Sigmoid colon (tissue), 7 donors: ENCODE data around the gene SCAMP3. TPM values are rescaled to one million over a fixed set of nuclear protein-coding genes. Genes with fewer than 3 reads are reported as not detected.
A peak's percentile ranks its signal among the peaks of the same experiment; 100 is the strongest.

Experiments used
- DNase-seq: peaks from one replicate; pipeline ENCODE4 v3.0.0-alpha.2; 2019
- H3K27ac ChIP-seq, 4 donors: fragments of 200-600 bp; sonication (generic); one replicate each; pipeline ENCODE4 v1.5.1; 2016 to 2019; ENCODE audit warnings: mild to moderate bottlenecking in 1 of 4
- H3K27me3 ChIP-seq, 3 donors: fragments of 200-600 bp; sonication (generic); one replicate each; pipeline ENCODE4 v1.5.1; 2019; ENCODE audit warnings: mild to moderate bottlenecking in 1 of 3
- H3K36me3 ChIP-seq, 4 donors: fragments of 200-600 bp; sonication (generic); one replicate each; pipeline ENCODE4 v1.5.1; 2016 to 2019
- H3K4me1 ChIP-seq, 4 donors: fragments of 200-600 bp; sonication (generic); one replicate each; pipeline ENCODE4 v1.5.1; 2017 to 2019
- H3K4me3 ChIP-seq, 4 donors: fragments of 200-600 bp; sonication (generic); one replicate each; pipeline ENCODE4 v1.5.1; 2017 to 2019; ENCODE audit warnings: mild to moderate bottlenecking in 2 of 4, moderate library complexity in 1 of 4
- H3K9me3 ChIP-seq, 4 donors: fragments of 200-600 bp in 3 of 4; sonication (generic) in 3 of 4; one replicate each; pipeline versions ENCODE4 v1.5.1 to v1.6.1; 2013 to 2019
- EP300 ChIP-seq, 4 donors: sonication (generic); formaldehyde crosslinking; IDR thresholded peaks; one replicate each; pipeline ENCODE4 v1.6.1; 2017; ENCODE audit warnings: antibody characterized with exemption in 4 of 4
- POLR2A ChIP-seq, 2 donors: fragments of 450-650 bp; IDR thresholded peaks; one replicate each; pipeline ENCODE4 v1.6.1; 2016; ENCODE audit warnings: antibody characterized with exemption in 2 of 2, mild to moderate bottlenecking in 2 of 2, moderate library complexity in 2 of 2
- POLR2AphosphoS5 ChIP-seq, 4 donors: sonication (generic); formaldehyde crosslinking; IDR thresholded peaks; one replicate each; pipeline ENCODE4 v1.6.1; 2017; ENCODE audit warnings: antibody characterized with exemption in 4 of 4
- WGBS, 2 donors: extraction: QIAGEN DNeasy Blood & Tissue Kit; methylation state at CpG; one replicate each; pipeline ENCODE4 v1.1.7; 2013; 5-methylcytosine and 5-hydroxymethylcytosine counted together
- intact Hi-C: fragments of 100-400 bp; cut with DNase I; formaldehyde crosslinking; loops from one replicate; pipeline ENCODE4 v1.15.1; 2023
- polyA plus RNA-seq, 3 donors: library from polyadenylated mRNA; stranded (reverse); fragments of 200-250 nt; gene quantifications; one replicate each; pipeline ENCODE4 v1.2.3, GENCODE V29; 2013
- total RNA-seq, 4 donors: library from RNA; depleted of rRNA; stranded (reverse); fragments of >200 nt; gene quantifications; one replicate each; pipeline ENCODE4 v1.1.0, GENCODE V29; 2016
- TF ChIP-seq, protein P1 (sequence below), 4 experiments: fragments of 450-650 bp in 3 of 4; fragments of 200-600 bp in 1 of 4; IDR thresholded peaks; one replicate each; pipeline ENCODE4 v1.5.1; 2016 to 2019; ENCODE audit warnings: antibody characterized with exemption in 4 of 4, mild to moderate bottlenecking in 3 of 4, moderate library complexity in 2 of 4
- donor health status: healthy with polysubstance abuse.
- donor health status: Bipolar disorder and iron deficiency.
- donor health status: healthy.

SCAMP3 gene
- total and polyA plus RNA-seq, 7 donors = 11.6 to 56.4 (median 34.6) TPM

- no peaks in the 10 kb centered on the region for H3K27me3 ChIP-seq
- intact Hi-C loops = loop anchor here (2.0 kb wide), 2 partner anchors 55 to 71 kb away; partner anchors contain the start of gene FDPS
- peaks cover 0 to 32% (median 5%) of the 10 kb centered on the region in 4 donors for H3K36me3 ChIP-seq
- TF ChIP-seq POLR2A (IDR thresholded peaks at IDR 0.05) (no peak), POLR2AphosphoS5 (IDR thresholded peaks at IDR 0.05) (no peak), EP300 (IDR thresholded peaks at IDR 0.05) (no peak)
- TF ChIP-seq, protein P1, sequence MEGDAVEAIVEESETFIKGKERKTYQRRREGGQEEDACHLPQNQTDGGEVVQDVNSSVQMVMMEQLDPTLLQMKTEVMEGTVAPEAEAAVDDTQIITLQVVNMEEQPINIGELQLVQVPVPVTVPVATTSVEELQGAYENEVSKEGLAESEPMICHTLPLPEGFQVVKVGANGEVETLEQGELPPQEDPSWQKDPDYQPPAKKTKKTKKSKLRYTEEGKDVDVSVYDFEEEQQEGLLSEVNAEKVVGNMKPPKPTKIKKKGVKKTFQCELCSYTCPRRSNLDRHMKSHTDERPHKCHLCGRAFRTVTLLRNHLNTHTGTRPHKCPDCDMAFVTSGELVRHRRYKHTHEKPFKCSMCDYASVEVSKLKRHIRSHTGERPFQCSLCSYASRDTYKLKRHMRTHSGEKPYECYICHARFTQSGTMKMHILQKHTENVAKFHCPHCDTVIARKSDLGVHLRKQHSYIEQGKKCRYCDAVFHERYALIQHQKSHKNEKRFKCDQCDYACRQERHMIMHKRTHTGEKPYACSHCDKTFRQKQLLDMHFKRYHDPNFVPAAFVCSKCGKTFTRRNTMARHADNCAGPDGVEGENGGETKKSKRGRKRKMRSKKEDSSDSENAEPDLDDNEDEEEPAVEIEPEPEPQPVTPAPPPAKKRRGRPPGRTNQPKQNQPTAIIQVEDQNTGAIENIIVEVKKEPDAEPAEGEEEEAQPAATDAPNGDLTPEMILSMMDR (IDR thresholded peaks at IDR 0.05) = no peak
- DNase-seq = no peak
- H3K4me1 ChIP-seq = peaks cover 0 to 41% (median 35%) of the 10 kb centered on the region in 4 donors
- H3K27ac ChIP-seq = peak overlapping the region; percentile 92 to 97 (median 96)
- H3K9me3 ChIP-seq = no peaks in the 10 kb centered on the region
- peak overlapping the region in 2 of 4 donors; percentile 90 for H3K4me3 ChIP-seq
- 83 to 84% methylated on average over 5 of the region's 5 CpGs for WGBS, 2 donors
Observed at GRCh38 chr1:155253797-155254196, 8.4 kb downstream of the SCAMP3 start.

DNA sequence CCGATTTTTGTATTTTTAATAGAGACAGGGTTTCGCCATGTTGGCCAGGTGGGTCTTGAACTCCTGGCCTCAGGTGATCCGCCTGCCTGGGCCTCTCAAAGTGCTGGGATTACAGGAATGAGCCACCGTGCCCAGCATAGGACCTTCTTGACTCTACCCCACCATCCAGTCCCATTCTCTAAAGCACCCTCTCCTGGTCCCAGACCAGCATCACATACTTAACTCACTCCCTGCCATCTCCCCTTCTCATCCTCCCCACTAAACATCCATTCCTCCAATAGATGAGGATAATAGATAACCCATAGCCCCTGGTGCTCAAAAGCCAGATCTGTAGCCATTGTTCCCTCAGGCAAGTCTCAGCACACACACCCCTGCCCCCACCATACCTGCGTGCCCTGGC, 9.0 kb downstream of the SCAMP3 start:
- intact Hi-C loops = no loop called here
- no peaks in the 10 kb centered on the region for H3K9me3 ChIP-seq
- no peak for DNase-seq
- peaks cover 0 to 41% (median 35%) of the 10 kb centered on the region in 4 donors for H3K4me1 ChIP-seq
- TF ChIP-seq POLR2AphosphoS5 (IDR thresholded peaks at IDR 0.05) (no peak), EP300 (IDR thresholded peaks at IDR 0.05) (no peak), POLR2A (IDR thresholded peaks at IDR 0.05) (no peak)
- TF ChIP-seq, protein P1 (IDR thresholded peaks at IDR 0.05) = no peak
- H3K27me3 ChIP-seq = no peaks in the 10 kb centered on the region
- peaks cover under 1 to 32% (median 3%) of the 10 kb centered on the region in 4 donors for H3K36me3 ChIP-seq
- no peak overlapping the region for H3K4me3 ChIP-seq
- 88 to 93% methylated on average over 5 of the region's 5 CpGs for WGBS, 2 donors
- H3K27ac ChIP-seq = peak overlapping the region; percentile 92 to 97 (median 96)

DNA sequence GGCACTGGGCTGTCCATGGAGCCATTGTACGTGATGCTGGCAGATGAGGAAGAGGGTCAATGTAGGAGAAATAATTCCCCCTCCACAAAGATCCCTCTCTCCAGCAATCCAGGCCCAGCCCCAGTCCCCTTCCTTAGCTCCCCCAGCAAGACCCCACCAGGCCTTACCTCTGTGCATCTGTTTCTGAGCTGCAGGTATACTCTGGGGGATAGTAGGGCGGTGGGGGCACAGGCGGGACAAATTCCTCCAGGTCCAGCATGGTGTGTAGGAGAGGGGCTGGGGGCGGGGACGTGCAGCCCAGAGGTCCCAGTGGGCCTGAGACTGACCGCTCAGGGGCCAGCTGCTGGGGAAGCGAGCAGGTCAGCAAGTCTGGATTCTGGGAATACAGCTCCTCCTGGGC, 10.6 kb downstream of the SCAMP3 start:
- Histone ChIP-seq H3K27me3 (no peaks in the 10 kb centered on the region), H3K27ac (peak overlapping the region in 3 of 4 donors; percentile 60 to 73 (median 69)), H3K9me3 (no peaks in the 10 kb centered on the region), H3K36me3 (peaks cover 5 to 30% (median 10%) of the 10 kb centered on the region in 4 donors), H3K4me1 (peaks cover 0 to 41% (median 35%) of the 10 kb centered on the region in 4 donors), H3K4me3 (no peak overlapping the region)
- no peak for TF ChIP-seq POLR2AphosphoS5 (IDR thresholded peaks at IDR 0.05)
- no peak for TF ChIP-seq POLR2A (IDR thresholded peaks at IDR 0.05)
- TF ChIP-seq, protein P1 (IDR thresholded peaks at IDR 0.05) = no peak
- no peak for TF ChIP-seq EP300 (IDR thresholded peaks at IDR 0.05)
- intact Hi-C loops = loop anchor here (2.0 kb wide), 2 partner anchors 21 to 341 kb away; partner anchors contain the start of gene CLK2
- no peak for DNase-seq
- WGBS, 2 donors = 92 to 96% methylated on average over 7 of the region's 7 CpGs

DNA sequence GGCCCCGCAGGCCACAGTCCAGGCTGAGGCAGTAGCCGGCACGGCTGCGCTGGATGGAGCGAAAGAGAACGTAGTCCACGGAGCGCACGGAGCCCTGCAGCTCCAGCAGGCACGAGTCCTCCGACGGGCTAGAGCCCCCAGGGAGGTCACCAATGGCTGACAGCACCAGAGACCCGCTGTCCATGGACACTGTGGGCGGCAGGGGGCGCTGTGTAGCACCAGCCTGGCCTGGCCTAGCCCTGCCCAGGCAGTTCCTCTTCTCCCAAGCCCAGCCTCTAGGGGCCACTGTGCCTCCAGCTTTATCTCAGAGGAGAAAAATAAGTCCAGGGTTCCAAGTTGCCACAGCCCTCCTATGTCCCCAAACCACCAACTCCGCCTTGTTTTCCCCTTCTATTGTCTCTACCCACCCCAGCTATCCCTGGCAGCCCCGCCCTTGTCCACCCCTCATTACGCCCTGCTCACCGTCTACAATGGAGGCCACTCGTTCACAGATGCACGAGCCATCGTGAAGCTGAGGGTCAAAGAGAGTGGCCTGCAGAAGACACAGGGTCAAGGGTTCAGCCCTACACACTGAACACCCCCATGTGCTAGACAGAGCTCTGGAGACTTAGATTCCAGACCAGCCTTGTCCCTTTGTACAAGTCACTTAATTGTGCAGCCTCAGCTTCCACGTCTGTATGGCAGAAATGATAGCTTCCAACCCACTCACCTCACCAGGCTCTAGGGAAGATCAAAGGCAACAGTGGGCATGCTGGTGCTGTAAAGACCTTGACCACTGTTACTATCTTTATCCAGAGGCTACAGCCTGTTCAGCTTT, 11.3 kb downstream of the SCAMP3 start:
- Histone ChIP-seq H3K4me3 (peak overlapping the region in 2 of 4 donors; percentile 24 to 34), H3K27ac (peak overlapping the region; percentile 58 to 73 (median 64)), H3K27me3 (no peaks in the 10 kb centered on the region), H3K9me3 (no peaks in the 10 kb centered on the region), H3K36me3 (peaks cover 5 to 26% (median 10%) of the 10 kb centered on the region in 4 donors), H3K4me1 (peaks cover 0 to 36% (median 28%) of the 10 kb centered on the region in 4 donors)
- DNase-seq = peak; percentile 96
- intact Hi-C loops = loop anchor here (2.0 kb wide), 2 partner anchors 22 to 342 kb away; partner anchors contain the start of gene CLK2
- TF ChIP-seq EP300 (IDR thresholded peaks at IDR 0.05) = no peak
- TF ChIP-seq, protein P1 (IDR thresholded peaks at IDR 0.05) = peak; percentile 99 to 100 (median 100)
- peak in 1 of 4 donors; percentile 33 for TF ChIP-seq POLR2AphosphoS5 (IDR thresholded peaks at IDR 0.05)
- 18 to 20% methylated on average over 23 of the region's 23 CpGs for WGBS, 2 donors
